Measurements from ENCODE around the gene FMO5.

Gene FMO5

GRCh38 chr1:147142886-147143285 lies 82.3 kb downstream of the FMO5 start:
- no peak for DNase-seq (ENCODE audit: low read depth in 1 of 2, low spot score in 1 of 2)
- no peak overlapping the region for H3K4me3 ChIP-seq (replicated peaks; ENCODE audit: insufficient read depth, low read length)
- H3K27ac ChIP-seq (replicated peaks) = no peak overlapping the region
- TF ChIP-seq CTCF (IDR thresholded peaks at IDR 0.05; ENCODE audit: insufficient read depth, low read length) (no peak), REST (IDR thresholded peaks at IDR 0.05; ENCODE audit: insufficient replicate concordance, low read depth) (no peak), GABPA (IDR thresholded peaks at IDR 0.05; ENCODE audit: low read depth) (no peak), SPI1 (IDR thresholded peaks at IDR 0.05; ENCODE audit: borderline replicate concordance, low read depth) (no peak), POLR2AphosphoS5 (IDR thresholded peaks at IDR 0.05; ENCODE audit: low read depth) (no peak)
- H3K27me3 ChIP-seq (ENCODE audit: insufficient read depth, poor library complexity, severe bottlenecking) = peaks cover 4% of the 10 kb centered on the region
